HG03342 (cell line): ENCODE data around the gene TSPAN5.
"Not testable (repeated sequence)": the region's sequence is repeated elsewhere in the genome, so short reads cannot be mapped to it uniquely, and the experiment has no call there.

ENCODE experiments used
- ATAC-seq: cut with Tn5 transposase; IDR thresholded peaks from one replicate; pipeline ENCODE4 v1.9.1; 2021; ENCODE audit warnings: mild to moderate bottlenecking, moderate library complexity; ENCODE audit not compliant: unreplicated experiment

The TSPAN5 gene

GRCh38 chr4:98558471-98559169, 99.8 kb downstream of the TSPAN5 start:
- no peak for ATAC-seq

GRCh38 chr4:98557194-98557892, 101.1 kb downstream of the TSPAN5 start:
- no peak for ATAC-seq

GRCh38 chr4:98556451-98556850, 102.0 kb downstream of the TSPAN5 start:
- no peak for ATAC-seq

GRCh38 chr4:98555798-98556445, 102.5 kb downstream of the TSPAN5 start:
- ATAC-seq: no peak

- ATAC-seq: no peak
These were observed 111.4 kb downstream of the TSPAN5 start for GRCh38 chr4:98546910-98547594.

- no peak for ATAC-seq
These were observed 113.5 kb downstream of the TSPAN5 start for GRCh38 chr4:98544818-98545414.

GRCh38 chr4:98544141-98544817, 114.1 kb downstream of the TSPAN5 start:
- ATAC-seq: no peak

- ATAC-seq: no peak
These were observed 116.4 kb downstream of the TSPAN5 start for GRCh38 chr4:98542011-98542410.

GRCh38 chr4:98540803-98541202, 117.6 kb downstream of the TSPAN5 start:
- ATAC-seq: no peak

GRCh38 chr4:98539741-98540140, 118.7 kb downstream of the TSPAN5 start:
- ATAC-seq: no peak

GRCh38 chr4:98539299-98539698, 119.1 kb downstream of the TSPAN5 start:
- no peak for ATAC-seq

GRCh38 chr4:98536631-98537030, 121.8 kb downstream of the TSPAN5 start:
- ATAC-seq: no peak

- not testable (repeated sequence) for ATAC-seq
These were observed 124.3 kb downstream of the TSPAN5 start for GRCh38 chr4:98534146-98534545.

- ATAC-seq: no peak
These were observed 127.8 kb downstream of the TSPAN5 start for GRCh38 chr4:98530572-98530971.

- no peak for ATAC-seq
These were observed 128.3 kb downstream of the TSPAN5 start for GRCh38 chr4:98529970-98530569.

GRCh38 chr4:98528882-98529281, 129.5 kb downstream of the TSPAN5 start:
- no peak for ATAC-seq

GRCh38 chr4:98527534-98528269, 130.7 kb downstream of the TSPAN5 start:
- no peak for ATAC-seq

- ATAC-seq: no peak
These were observed 134.2 kb downstream of the TSPAN5 start for GRCh38 chr4:98524230-98524629.

- no peak for ATAC-seq
These were observed 135.6 kb downstream of the TSPAN5 start for GRCh38 chr4:98522636-98523395.
